H1 (cell line): Measurements from ENCODE around the gene DIAPH1. TPM values are rescaled to one million over a fixed set of nuclear protein-coding genes. Genes with fewer than 3 reads are reported as not detected.

ENCODE experiments used
- NRF1 ChIP-seq: IDR thresholded peaks from 2 replicates; pipeline ENCODE4 v1.6.1; 2011; ENCODE audit warnings: mild to moderate bottlenecking, low read depth, low read length, improper control_type of control experiment
- POLR2AphosphoS5 ChIP-seq: IDR thresholded peaks from 2 replicates; pipeline ENCODE4 v1.6.1; 2011; ENCODE audit warnings: low read depth, low read length
- RNF2 ChIP-seq: fragments of 200-900, 300-1000 bp; sonication (generic); IDR thresholded peaks from 2 replicates; pipeline ENCODE4 v1.7.1; 2016; ENCODE audit warnings: borderline replicate concordance, low read depth, mild to moderate bottlenecking, antibody characterized with exemption, low read length; ENCODE audit not compliant: poor library complexity, severe bottlenecking; ENCODE audit errors: missing control alignments
- polyA plus RNA-seq, 7 experiments: library from polyadenylated mRNA; depleted of rRNA in 3 of 7; stranded (reverse) in 5 of 7; unstranded in 2 of 7; fragments of >200 nt in 5 of 7; fragments of 200-250 nt in 2 of 7; gene quantifications; 1 replicate in 5 of 7; 2 replicates in 1 of 7; 4 replicates in 1 of 7; pipeline versions ENCODE4 v1.2.1 to v1.2.3, GENCODE V29; 2011 to 2013; ENCODE audit warnings: missing spikeins in 2 of 7, mixed read lengths in 2 of 7
- total RNA-seq: library from RNA; stranded (reverse); fragmentation: NEBNext Ultra II Directional; extraction: Animal tissue kit (Norgen Biotek cat#: 25700); gene quantifications from 2 replicates; pipeline ENCODE4 v1.2.1, GENCODE V29; 2021
- TF ChIP-seq, protein P1 (sequence below): fragments of 300-600 bp; sonication (generic); IDR thresholded peaks from 2 replicates; pipeline ENCODE4 v1.7.1; 2012; ENCODE audit warnings: low read length, moderate library complexity, mild to moderate bottlenecking, inconsistent platforms; ENCODE audit not compliant: insufficient replicate concordance

Gene DIAPH1
- total and polyA plus RNA-seq, 2 of the 8 experiments (the other 6 are each of a cell fraction or from before 2014, with no cell fraction given) = 61.2 to 114 TPM

DNA sequence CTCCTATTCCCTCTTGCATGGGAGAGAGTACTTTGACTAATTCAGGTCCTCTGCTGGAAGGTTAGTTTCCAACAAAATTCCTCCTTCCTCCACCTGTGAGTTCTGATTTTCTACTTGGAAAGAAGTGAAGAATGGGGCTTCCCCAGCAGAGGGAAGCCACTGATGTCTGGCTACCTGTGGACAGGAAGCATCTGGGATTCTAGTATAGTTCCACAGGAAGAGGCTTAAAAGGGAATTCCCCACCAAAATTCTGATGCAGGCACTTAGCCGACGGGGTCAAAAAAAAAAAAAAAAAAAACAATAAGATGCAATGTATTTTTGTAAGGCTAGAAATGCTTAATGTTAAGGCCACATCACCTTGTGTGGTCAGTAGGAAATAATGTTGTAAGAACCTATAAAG is 96.5 kb downstream of the DIAPH1 start (continued):
- TF ChIP-seq, protein P1, sequence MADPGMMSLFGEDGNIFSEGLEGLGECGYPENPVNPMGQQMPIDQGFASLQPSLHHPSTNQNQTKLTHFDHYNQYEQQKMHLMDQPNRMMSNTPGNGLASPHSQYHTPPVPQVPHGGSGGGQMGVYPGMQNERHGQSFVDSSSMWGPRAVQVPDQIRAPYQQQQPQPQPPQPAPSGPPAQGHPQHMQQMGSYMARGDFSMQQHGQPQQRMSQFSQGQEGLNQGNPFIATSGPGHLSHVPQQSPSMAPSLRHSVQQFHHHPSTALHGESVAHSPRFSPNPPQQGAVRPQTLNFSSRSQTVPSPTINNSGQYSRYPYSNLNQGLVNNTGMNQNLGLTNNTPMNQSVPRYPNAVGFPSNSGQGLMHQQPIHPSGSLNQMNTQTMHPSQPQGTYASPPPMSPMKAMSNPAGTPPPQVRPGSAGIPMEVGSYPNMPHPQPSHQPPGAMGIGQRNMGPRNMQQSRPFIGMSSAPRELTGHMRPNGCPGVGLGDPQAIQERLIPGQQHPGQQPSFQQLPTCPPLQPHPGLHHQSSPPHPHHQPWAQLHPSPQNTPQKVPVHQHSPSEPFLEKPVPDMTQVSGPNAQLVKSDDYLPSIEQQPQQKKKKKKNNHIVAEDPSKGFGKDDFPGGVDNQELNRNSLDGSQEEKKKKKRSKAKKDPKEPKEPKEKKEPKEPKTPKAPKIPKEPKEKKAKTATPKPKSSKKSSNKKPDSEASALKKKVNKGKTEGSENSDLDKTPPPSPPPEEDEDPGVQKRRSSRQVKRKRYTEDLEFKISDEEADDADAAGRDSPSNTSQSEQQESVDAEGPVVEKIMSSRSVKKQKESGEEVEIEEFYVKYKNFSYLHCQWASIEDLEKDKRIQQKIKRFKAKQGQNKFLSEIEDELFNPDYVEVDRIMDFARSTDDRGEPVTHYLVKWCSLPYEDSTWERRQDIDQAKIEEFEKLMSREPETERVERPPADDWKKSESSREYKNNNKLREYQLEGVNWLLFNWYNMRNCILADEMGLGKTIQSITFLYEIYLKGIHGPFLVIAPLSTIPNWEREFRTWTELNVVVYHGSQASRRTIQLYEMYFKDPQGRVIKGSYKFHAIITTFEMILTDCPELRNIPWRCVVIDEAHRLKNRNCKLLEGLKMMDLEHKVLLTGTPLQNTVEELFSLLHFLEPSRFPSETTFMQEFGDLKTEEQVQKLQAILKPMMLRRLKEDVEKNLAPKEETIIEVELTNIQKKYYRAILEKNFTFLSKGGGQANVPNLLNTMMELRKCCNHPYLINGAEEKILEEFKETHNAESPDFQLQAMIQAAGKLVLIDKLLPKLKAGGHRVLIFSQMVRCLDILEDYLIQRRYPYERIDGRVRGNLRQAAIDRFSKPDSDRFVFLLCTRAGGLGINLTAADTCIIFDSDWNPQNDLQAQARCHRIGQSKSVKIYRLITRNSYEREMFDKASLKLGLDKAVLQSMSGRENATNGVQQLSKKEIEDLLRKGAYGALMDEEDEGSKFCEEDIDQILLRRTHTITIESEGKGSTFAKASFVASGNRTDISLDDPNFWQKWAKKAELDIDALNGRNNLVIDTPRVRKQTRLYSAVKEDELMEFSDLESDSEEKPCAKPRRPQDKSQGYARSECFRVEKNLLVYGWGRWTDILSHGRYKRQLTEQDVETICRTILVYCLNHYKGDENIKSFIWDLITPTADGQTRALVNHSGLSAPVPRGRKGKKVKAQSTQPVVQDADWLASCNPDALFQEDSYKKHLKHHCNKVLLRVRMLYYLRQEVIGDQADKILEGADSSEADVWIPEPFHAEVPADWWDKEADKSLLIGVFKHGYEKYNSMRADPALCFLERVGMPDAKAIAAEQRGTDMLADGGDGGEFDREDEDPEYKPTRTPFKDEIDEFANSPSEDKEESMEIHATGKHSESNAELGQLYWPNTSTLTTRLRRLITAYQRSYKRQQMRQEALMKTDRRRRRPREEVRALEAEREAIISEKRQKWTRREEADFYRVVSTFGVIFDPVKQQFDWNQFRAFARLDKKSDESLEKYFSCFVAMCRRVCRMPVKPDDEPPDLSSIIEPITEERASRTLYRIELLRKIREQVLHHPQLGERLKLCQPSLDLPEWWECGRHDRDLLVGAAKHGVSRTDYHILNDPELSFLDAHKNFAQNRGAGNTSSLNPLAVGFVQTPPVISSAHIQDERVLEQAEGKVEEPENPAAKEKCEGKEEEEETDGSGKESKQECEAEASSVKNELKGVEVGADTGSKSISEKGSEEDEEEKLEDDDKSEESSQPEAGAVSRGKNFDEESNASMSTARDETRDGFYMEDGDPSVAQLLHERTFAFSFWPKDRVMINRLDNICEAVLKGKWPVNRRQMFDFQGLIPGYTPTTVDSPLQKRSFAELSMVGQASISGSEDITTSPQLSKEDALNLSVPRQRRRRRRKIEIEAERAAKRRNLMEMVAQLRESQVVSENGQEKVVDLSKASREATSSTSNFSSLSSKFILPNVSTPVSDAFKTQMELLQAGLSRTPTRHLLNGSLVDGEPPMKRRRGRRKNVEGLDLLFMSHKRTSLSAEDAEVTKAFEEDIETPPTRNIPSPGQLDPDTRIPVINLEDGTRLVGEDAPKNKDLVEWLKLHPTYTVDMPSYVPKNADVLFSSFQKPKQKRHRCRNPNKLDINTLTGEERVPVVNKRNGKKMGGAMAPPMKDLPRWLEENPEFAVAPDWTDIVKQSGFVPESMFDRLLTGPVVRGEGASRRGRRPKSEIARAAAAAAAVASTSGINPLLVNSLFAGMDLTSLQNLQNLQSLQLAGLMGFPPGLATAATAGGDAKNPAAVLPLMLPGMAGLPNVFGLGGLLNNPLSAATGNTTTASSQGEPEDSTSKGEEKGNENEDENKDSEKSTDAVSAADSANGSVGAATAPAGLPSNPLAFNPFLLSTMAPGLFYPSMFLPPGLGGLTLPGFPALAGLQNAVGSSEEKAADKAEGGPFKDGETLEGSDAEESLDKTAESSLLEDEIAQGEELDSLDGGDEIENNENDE = no peak
- no peak for TF ChIP-seq RNF2
- TF ChIP-seq NRF1 = no peak
- no peak for TF ChIP-seq POLR2AphosphoS5
